GM12801 (cell line): ENCODE measurements around the gene WNT7A.

Experiments
- TF ChIP-seq, protein P1 (sequence below): IDR thresholded peaks from one replicate; pipeline ENCODE4 v1.5.1; 2011; ENCODE audit warnings: control low read depth; ENCODE audit not compliant: insufficient read length; ENCODE audit errors: extremely low read depth

WNT7A gene

DNA sequence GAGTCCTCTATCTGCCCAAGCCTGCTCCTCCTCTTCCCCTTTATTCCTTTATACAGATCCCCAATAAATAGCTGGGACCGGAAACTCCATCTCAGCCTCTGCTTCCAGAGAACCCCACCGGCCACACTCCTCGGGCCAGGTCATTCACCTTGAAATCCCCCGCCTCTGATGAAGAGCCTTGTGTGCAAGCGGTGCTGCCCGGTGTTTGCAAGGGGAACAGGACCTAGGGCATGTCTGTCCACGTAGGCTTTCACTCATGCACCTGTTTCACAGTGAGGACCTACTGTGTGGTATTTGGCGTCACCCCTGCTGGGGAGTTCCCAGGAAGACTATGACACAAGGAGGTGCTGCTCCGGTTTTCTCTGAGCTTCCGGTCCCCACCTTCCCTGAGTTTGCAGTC, 54.0 kb downstream of the WNT7A start:
- TF ChIP-seq, protein P1, sequence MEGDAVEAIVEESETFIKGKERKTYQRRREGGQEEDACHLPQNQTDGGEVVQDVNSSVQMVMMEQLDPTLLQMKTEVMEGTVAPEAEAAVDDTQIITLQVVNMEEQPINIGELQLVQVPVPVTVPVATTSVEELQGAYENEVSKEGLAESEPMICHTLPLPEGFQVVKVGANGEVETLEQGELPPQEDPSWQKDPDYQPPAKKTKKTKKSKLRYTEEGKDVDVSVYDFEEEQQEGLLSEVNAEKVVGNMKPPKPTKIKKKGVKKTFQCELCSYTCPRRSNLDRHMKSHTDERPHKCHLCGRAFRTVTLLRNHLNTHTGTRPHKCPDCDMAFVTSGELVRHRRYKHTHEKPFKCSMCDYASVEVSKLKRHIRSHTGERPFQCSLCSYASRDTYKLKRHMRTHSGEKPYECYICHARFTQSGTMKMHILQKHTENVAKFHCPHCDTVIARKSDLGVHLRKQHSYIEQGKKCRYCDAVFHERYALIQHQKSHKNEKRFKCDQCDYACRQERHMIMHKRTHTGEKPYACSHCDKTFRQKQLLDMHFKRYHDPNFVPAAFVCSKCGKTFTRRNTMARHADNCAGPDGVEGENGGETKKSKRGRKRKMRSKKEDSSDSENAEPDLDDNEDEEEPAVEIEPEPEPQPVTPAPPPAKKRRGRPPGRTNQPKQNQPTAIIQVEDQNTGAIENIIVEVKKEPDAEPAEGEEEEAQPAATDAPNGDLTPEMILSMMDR, result no peak

DNA sequence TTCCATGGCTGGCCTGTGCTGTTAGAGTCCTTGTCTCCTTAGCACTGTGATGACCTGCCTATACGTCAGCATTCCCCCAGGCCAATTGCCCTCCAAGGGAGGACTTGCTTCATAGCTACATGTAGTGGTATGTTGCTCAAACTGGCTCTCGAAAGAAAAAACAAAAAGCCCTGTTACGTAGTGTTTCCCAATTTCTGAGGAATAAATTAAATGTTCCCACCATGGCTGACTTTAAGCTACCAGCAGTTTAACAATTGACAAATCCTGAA, 54.6 kb downstream of the WNT7A start:
- TF ChIP-seq, protein P1, result no peak

DNA sequence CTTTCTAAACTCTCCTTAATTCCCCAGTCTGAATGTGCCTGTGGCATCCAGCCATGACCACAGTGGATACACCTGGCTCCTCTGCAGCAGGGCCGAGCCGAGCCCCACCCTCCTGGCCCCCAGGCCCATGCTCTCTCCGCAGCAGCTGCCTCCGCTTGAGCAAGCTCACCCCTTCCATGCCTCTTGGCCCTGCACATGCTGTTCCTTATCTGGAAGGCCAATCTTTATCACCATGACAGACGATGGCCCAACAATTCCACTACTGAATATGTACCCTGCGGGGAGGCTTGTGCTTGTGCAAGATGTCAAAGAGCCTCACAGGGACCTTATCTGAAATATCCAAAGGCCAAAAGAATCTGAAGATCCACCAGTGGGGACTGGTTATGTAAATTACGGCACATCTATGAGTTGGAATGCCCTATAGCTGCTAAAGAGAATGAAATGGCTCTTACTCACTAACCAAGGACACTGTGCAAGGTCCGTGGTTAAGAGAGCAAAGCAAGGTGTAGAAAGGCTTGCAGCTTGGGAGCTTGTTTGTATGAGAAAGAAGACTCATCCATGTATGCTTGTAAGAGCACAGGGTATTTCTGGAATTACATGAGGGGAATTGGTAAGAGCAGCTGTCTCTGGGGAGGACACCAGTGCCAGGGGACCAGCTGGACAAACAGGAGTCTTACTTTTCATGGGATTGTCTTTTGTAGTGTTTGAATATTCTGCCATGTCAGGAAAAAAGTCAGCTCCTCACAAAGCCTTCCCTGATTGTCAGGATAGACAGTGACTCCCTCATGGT, 55.2 kb downstream of the WNT7A start:
- TF ChIP-seq, protein P1, result no peak

DNA sequence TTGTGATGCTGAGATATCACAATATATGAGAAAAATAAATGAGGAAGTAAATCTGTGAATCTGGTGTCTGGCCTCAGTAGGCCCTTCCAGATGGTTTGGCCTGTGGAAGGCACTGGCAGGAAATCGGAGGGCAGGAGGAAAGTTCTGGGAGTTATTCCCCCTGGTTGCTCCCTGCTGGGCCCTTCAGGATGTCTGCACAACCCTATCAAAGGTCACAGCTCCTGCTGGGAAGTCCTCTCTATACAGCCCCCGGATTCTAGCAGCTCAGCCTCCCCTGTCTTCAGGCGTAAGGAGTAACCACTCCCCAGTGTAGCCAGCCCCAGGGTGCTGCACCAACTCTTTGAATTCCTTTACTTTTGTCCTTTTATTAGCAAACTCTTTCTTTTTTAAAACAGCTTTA, 56.2 kb downstream of the WNT7A start:
- TF ChIP-seq, protein P1, result no peak

DNA sequence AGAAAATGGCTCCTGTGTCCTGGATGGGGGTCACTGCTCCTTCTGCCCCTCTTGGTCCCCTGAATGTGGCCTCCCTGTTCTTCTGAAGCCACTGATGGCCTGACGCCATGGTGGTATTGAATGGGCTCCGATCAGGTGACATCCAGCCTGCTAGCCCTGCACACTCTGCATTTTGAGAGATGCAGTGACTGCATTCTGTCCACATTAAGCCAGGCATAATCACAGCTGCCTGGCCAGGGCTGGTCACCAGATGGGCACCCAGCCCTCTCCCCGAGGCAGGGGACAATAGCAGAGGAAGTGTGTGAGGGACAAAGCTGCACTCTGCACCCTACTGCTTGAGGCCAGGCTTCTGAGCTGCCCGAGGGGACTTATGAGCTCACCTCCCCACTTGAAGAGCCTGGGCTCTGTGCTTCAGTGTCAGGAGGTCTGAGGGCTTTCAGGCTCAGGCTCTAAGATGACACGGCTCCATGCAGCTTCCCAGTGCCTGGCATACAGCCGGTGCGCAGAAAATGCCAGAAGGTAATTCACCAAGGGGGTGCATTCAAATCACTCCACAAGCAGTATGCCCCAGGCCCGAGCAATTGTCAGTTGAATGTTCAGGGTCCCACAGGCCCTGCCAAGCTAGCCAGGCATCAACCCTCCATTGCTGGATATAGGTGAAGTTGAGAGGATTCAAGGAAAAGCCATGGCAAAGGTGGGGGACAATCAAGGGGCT, 56.8 kb downstream of the WNT7A start:
- TF ChIP-seq, protein P1, result no peak

DNA sequence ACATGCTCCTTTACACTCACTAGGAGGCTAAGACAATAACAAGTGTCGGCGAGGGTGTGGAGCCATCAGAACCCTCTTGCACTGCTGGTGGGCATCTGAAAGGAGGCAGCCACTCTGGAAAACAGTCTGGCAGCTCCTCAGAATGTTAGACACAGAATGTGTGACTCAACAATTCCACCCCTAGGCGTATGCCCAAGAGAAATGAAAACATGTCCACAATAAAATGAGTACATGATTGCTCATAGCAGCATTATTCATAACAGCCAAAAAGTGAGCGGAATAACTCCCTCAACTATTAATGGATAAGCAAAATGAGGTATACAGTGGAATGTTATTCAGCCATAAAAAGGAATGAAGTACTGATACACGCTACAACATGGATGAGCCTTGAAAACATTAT, 57.8 kb downstream of the WNT7A start:
- TF ChIP-seq, protein P1, result no peak

DNA sequence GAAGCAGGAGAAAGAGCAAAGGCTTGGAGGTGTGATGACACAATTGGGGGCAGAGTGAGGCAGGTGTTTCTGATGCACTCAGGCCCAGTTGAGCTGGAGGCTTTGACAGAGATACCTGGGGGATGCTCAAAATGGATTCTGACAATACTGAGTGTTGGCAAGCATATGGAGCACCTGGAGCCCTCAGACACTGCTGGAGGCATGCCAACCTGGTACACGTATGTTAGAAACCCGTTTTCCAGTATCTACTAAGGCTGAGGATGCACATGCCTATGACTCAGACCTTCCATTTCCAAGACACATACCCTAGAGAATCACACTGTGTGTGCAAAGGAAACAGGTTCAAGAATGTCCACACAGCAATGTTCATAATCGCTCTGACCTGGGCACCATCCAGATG, 58.7 kb downstream of the WNT7A start:
- TF ChIP-seq, protein P1, result no peak
